Measurements from ENCODE around the gene CFP. TPM values are rescaled to one million over a fixed set of nuclear protein-coding genes. Genes with fewer than 3 reads are reported as not detected.
"Not testable (repeated sequence)": the region's sequence is repeated elsewhere in the genome, so short reads cannot be mapped to it uniquely, and the experiment has no call there.

CFP gene
- total RNA-seq, 3 donors from 2014 or later: 2.6 to 17.4 (median 3.3) TPM

- no peak for TF ChIP-seq CTCF (IDR thresholded peaks at IDR 0.05)
- TF ChIP-seq POLR2A (IDR thresholded peaks at IDR 0.05): no peak
- no peak for TF ChIP-seq POLR2AphosphoS5 (IDR thresholded peaks at IDR 0.05)
- H3K4me3 ChIP-seq: no peak overlapping the region
- DNase-seq (ENCODE audit: low spot score in 2 of 2): no peak
- H3K4me1 ChIP-seq: no peaks in the 10 kb centered on the region
- no peaks in the 10 kb centered on the region for H3K9me3 ChIP-seq
- H3K27ac ChIP-seq: no peak overlapping the region
- intact Hi-C loops (cut with DNase I; ENCODE audit: low total_unique reads): no loop called here
- H3K27me3 ChIP-seq: peaks cover 0 to 30% of the 10 kb centered on the region in 2 donors
- no peaks in the 10 kb centered on the region for H3K36me3 ChIP-seq
These were observed 21.5 kb downstream of the CFP start for GRCh38 chrX:47608130-47608810.

DNA sequence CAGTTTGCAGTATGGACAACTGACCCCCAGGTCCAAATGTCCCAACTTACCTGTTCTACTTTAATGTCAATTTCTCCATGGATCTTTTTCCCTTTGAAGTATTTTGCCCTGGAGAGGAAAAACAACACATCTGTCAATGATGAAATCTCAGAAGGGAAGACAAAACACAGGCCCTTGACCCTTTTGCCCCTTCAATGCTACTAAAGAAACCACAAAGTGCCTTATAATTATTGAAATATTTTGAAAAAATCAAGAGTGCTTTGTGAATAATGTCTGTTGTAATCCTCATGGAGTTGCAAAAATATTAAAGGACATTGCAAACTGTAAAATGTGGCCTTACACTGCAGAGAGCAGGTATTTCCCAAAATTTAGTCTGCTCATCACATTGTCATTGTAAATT lies 22.6 kb downstream of the CFP start:
- peaks cover 0 to 22% of the 10 kb centered on the region in 2 donors for H3K27me3 ChIP-seq
- TF ChIP-seq POLR2A (IDR thresholded peaks at IDR 0.05): no peak
- TF ChIP-seq CTCF (IDR thresholded peaks at IDR 0.05): no peak
- no peak for TF ChIP-seq POLR2AphosphoS5 (IDR thresholded peaks at IDR 0.05)
- H3K4me1 ChIP-seq: no peaks in the 10 kb centered on the region
- H3K4me3 ChIP-seq: no peak overlapping the region
- no peaks in the 10 kb centered on the region for H3K9me3 ChIP-seq
- intact Hi-C loops (cut with DNase I; ENCODE audit: low total_unique reads): no loop called here
- no peaks in the 10 kb centered on the region for H3K36me3 ChIP-seq
- no peak overlapping the region for H3K27ac ChIP-seq
- no peak for DNase-seq (ENCODE audit: low spot score in 2 of 2)

GRCh38 chrX:47605024-47605423 lies 24.7 kb downstream of the CFP start:
- intact Hi-C loops (cut with DNase I; ENCODE audit: low total_unique reads): no loop called here
- no peak for DNase-seq (ENCODE audit: low spot score in 2 of 2)
- H3K36me3 ChIP-seq: no peaks in the 10 kb centered on the region
- H3K27me3 ChIP-seq: peaks cover 0 to 17% of the 10 kb centered on the region in 2 donors
- no peaks in the 10 kb centered on the region for H3K4me1 ChIP-seq
- H3K4me3 ChIP-seq: no peak overlapping the region
- no peak overlapping the region for H3K27ac ChIP-seq
- peaks cover 3 to 9% of the 10 kb centered on the region in 2 donors for H3K9me3 ChIP-seq
- TF ChIP-seq POLR2AphosphoS5 (IDR thresholded peaks at IDR 0.05) (no peak), POLR2A (IDR thresholded peaks at IDR 0.05) (no peak), CTCF (IDR thresholded peaks at IDR 0.05) (no peak)

- intact Hi-C loops (cut with DNase I; ENCODE audit: low total_unique reads): not testable (repeated sequence)
These were observed 26.6 kb downstream of the CFP start for GRCh38 chrX:47603125-47603524.

DNA sequence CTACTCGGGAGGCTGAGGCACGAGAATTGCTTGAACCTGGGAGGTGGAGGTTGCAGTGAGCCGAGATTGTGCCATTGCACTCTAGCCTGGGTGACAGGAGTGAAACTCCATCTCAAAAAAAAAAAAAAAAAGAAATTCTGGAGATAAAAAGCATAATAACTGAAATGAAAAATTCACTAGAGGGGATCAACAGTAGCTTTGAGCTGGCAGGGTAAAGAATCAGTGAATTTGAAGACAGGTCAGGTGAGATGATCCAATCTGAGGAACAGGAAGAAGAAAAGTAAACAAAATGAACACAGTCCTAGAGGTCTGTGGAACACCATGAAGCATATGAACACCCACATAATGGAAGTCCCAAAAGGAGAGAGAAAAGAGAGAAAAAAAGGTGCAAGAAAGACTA lies 32.5 kb downstream of the CFP start:
- DNase-seq (ENCODE audit: low spot score in 2 of 2): no peak
- Histone ChIP-seq H3K9me3 (peaks cover 11 to 50% of the 10 kb centered on the region in 2 donors), H3K36me3 (no peaks in the 10 kb centered on the region), H3K4me1 (no peaks in the 10 kb centered on the region), H3K27ac (no peak overlapping the region), H3K27me3 (peaks cover 0 to 10% of the 10 kb centered on the region in 2 donors), H3K4me3 (no peak overlapping the region)
- no peak for TF ChIP-seq POLR2A (IDR thresholded peaks at IDR 0.05)
- no peak for TF ChIP-seq POLR2AphosphoS5 (IDR thresholded peaks at IDR 0.05)
- TF ChIP-seq CTCF (IDR thresholded peaks at IDR 0.05): no peak
- intact Hi-C loops (cut with DNase I; ENCODE audit: low total_unique reads): no loop called here

More at GRCh38 chrX:47603125-47603524, 26.6 kb downstream of the CFP start:
- not testable (repeated sequence) for H3K36me3 ChIP-seq; H3K27ac ChIP-seq; H3K4me1 ChIP-seq; H3K27me3 ChIP-seq; DNase-seq (ENCODE audit: low spot score in 2 of 2); H3K4me3 ChIP-seq
- peaks cover 5 to 25% of the 10 kb centered on the region in 2 donors for H3K9me3 ChIP-seq

All from breast epithelium (tissue), 4 donors.